ENCODE data around the gene PSMC3.

PSMC3 gene

GRCh38 chr11:47426062-47426956 lies at the start of gene PSMC3:
Gene PSMC3 (minus strand): TSS chr11:47426439. CDS start chr11:47426279, 160 bp downstream.
- Histone ChIP-seq H3K9me3 (ENCODE audit: control insufficient read depth, low read length) (no peaks in the 10 kb centered on the region), H3K27me3 (replicated peaks; ENCODE audit: control insufficient read depth, insufficient read depth, low read length) (no peaks in the 10 kb centered on the region), H3K36me3 (ENCODE audit: control insufficient read depth, insufficient read depth, low read length, severe bottlenecking) (peaks cover 32% of the 10 kb centered on the region)

DNA sequence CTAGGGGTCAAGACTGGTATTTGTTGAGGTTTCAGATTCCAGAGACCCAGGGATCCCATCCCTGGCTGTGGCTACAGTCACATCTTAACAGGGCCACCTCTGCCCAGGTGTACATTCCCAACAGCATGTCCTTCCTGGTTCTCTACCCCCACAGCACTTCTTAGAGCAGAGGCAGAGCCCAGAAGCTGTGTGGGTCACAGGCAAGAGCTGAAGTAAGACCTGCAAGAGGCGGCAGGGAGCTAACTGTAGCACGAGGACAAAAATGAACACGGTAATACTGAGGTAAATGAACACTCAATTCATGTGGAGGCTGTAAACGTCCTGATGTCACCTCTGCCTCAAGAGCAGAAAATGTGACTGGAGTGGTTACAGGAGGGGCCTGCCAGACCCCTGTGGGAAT lies 44.4 kb upstream of the PSMC3 start:
- peak overlapping the region; percentile 2 for H3K9ac ChIP-seq (ENCODE audit: low read length)
- no peaks in the 10 kb centered on the region for H3K9me3 ChIP-seq (ENCODE audit: control insufficient read depth, low read length)
- H3K36me3 ChIP-seq (ENCODE audit: control insufficient read depth, insufficient read depth, low read length, severe bottlenecking): peaks cover 63% of the 10 kb centered on the region
- H3K4me3 ChIP-seq (ENCODE audit: low read length): no peak overlapping the region
- H3K4me1 ChIP-seq (ENCODE audit: control insufficient read depth, insufficient read depth, low read length): peaks cover 89% of the 10 kb centered on the region
- no peak for DNase-seq (ENCODE audit: low read depth)
- H3K27me3 ChIP-seq (replicated peaks; ENCODE audit: control insufficient read depth, insufficient read depth, low read length): no peaks in the 10 kb centered on the region

More at GRCh38 chr11:47426062-47426956, at the start of gene PSMC3:
- Histone ChIP-seq H3K4me3 (ENCODE audit: low read length) (peak within 1 kb of the TSS; percentile 98), H3K4me1 (ENCODE audit: control insufficient read depth, insufficient read depth, low read length) (peaks cover 14% of the 10 kb centered on the region), H3K9ac (ENCODE audit: low read length) (peak within 1 kb of the TSS; percentile 98)
- peak; percentile 100 for DNase-seq (ENCODE audit: low read depth)

DNA sequence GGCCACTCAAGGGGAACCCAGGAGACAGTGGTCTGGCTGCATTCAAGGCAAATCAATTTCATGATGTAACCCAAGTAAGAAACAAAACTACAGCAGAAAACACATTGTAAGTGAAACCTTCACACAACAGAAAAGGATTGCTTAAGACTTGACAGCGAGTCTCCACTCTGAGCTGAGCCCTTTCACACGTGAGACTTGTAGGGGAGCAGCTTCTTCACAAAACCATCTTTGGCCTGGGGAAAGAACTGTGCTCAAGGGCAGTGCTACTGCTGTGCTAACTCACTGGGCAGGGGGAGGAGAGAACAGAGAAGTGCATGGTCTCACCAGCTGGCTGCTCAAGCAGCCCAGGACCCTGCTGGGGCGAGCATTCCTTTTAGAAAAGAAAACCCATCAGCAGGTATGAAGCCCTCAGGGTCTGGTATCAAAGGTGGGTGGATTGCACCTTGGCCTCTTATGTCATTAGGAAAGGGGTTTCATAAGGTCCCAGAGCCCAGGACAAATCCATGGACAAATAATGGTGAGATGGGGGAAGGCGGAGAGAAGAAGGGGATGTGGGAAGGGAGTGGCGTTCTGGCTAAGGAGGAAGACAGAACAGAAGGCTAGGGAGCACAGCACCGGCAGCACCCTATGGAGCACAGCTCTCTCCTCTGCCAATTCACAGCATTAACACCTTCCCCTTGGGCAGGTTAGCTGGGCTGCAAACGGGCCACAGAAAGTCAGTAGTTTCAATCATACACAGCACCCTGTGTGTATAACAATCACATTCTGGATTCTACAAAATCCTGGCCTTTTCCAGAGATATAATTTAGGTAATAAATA lies 43.3 kb upstream of the PSMC3 start:
- DNase-seq (ENCODE audit: low read depth): no peak
- Histone ChIP-seq H3K4me1 (ENCODE audit: control insufficient read depth, insufficient read depth, low read length) (peaks cover 89% of the 10 kb centered on the region), H3K4me3 (ENCODE audit: low read length) (peak overlapping the region; percentile 20), H3K27me3 (replicated peaks; ENCODE audit: control insufficient read depth, insufficient read depth, low read length) (no peaks in the 10 kb centered on the region), H3K9me3 (ENCODE audit: control insufficient read depth, low read length) (no peaks in the 10 kb centered on the region), H3K9ac (ENCODE audit: low read length) (peak overlapping the region; percentile 42), H3K36me3 (ENCODE audit: control insufficient read depth, insufficient read depth, low read length, severe bottlenecking) (peaks cover 52% of the 10 kb centered on the region)

GRCh38 chr11:47468598-47469214 lies 42.5 kb upstream of the PSMC3 start:
- peaks cover 51% of the 10 kb centered on the region for H3K36me3 ChIP-seq (ENCODE audit: control insufficient read depth, insufficient read depth, low read length, severe bottlenecking)
- peak overlapping the region; percentile 80 for H3K9ac ChIP-seq (ENCODE audit: low read length)
- no peak overlapping the region for H3K4me3 ChIP-seq (ENCODE audit: low read length)
- no peaks in the 10 kb centered on the region for H3K9me3 ChIP-seq (ENCODE audit: control insufficient read depth, low read length)
- DNase-seq (ENCODE audit: low read depth): no peak
- peaks cover 89% of the 10 kb centered on the region for H3K4me1 ChIP-seq (ENCODE audit: control insufficient read depth, insufficient read depth, low read length)
- no peaks in the 10 kb centered on the region for H3K27me3 ChIP-seq (replicated peaks; ENCODE audit: control insufficient read depth, insufficient read depth, low read length)

GRCh38 chr11:47467357-47467756 lies 41.1 kb upstream of the PSMC3 start:
- DNase-seq (ENCODE audit: low read depth): no peak
- Histone ChIP-seq H3K9ac (ENCODE audit: low read length) (peak overlapping the region; percentile 80), H3K36me3 (ENCODE audit: control insufficient read depth, insufficient read depth, low read length, severe bottlenecking) (peaks cover 46% of the 10 kb centered on the region), H3K27me3 (replicated peaks; ENCODE audit: control insufficient read depth, insufficient read depth, low read length) (no peaks in the 10 kb centered on the region), H3K4me1 (ENCODE audit: control insufficient read depth, insufficient read depth, low read length) (peaks cover 78% of the 10 kb centered on the region), H3K9me3 (ENCODE audit: control insufficient read depth, low read length) (no peaks in the 10 kb centered on the region), H3K4me3 (ENCODE audit: low read length) (peak overlapping the region; percentile 18)

GRCh38 chr11:47466701-47467250 lies 40.5 kb upstream of the PSMC3 start:
- peak; percentile 45 for DNase-seq (ENCODE audit: low read depth)
- Histone ChIP-seq H3K9ac (ENCODE audit: low read length) (peak overlapping the region; percentile 80), H3K9me3 (ENCODE audit: control insufficient read depth, low read length) (no peaks in the 10 kb centered on the region), H3K27me3 (replicated peaks; ENCODE audit: control insufficient read depth, insufficient read depth, low read length) (no peaks in the 10 kb centered on the region), H3K4me1 (ENCODE audit: control insufficient read depth, insufficient read depth, low read length) (peaks cover 78% of the 10 kb centered on the region), H3K36me3 (ENCODE audit: control insufficient read depth, insufficient read depth, low read length, severe bottlenecking) (peaks cover 43% of the 10 kb centered on the region), H3K4me3 (ENCODE audit: low read length) (peak overlapping the region; percentile 67)

DNA sequence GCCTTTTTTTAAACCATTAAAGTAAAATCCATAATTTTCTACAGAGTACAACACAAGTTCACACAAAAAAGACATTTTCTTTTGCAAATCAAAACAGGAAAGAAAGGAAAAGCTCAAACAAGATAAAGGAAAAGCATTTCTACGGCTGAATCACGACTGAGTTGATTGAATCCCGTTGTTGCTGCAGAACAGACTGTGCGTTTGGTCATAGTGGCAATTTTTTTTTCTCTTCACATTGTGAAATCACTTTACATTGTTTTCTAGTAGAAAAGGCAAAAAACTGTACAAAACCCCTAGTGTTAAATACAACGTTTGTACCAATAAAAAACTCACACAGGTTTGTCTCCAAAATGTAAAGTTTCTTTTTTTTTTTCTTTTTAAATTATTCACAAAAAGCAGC lies 40.0 kb upstream of the PSMC3 start:
- peak; percentile 78 for DNase-seq (ENCODE audit: low read depth)
- H3K9ac ChIP-seq (ENCODE audit: low read length): peak overlapping the region; percentile 80
- H3K4me1 ChIP-seq (ENCODE audit: control insufficient read depth, insufficient read depth, low read length): peaks cover 74% of the 10 kb centered on the region
- no peaks in the 10 kb centered on the region for H3K27me3 ChIP-seq (replicated peaks; ENCODE audit: control insufficient read depth, insufficient read depth, low read length)
- H3K9me3 ChIP-seq (ENCODE audit: control insufficient read depth, low read length): no peaks in the 10 kb centered on the region
- H3K36me3 ChIP-seq (ENCODE audit: control insufficient read depth, insufficient read depth, low read length, severe bottlenecking): peaks cover 37% of the 10 kb centered on the region
- peak overlapping the region; percentile 67 for H3K4me3 ChIP-seq (ENCODE audit: low read length)

DNA sequence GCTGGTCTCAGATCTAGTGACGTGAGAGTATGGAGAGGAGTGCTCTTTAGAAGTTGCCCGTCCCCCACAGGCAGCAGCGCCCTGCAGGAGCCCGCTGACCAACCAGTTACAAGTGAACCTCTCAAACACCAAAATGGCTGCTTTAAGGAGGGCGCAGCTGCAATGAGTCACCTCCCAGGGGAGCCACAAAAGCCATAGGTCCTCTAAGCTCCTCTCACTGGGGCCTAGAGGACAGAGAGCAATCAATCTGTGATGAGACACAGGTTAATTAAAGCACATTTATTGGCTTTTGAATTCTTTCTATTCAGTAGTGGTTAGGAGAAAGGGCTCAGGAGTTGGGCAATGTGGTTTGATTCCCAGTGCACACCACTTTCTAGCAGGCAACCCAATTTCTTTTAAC lies 38.2 kb upstream of the PSMC3 start:
- Histone ChIP-seq H3K9ac (ENCODE audit: low read length) (no peak overlapping the region), H3K4me3 (ENCODE audit: low read length) (no peak overlapping the region), H3K4me1 (ENCODE audit: control insufficient read depth, insufficient read depth, low read length) (peaks cover 66% of the 10 kb centered on the region), H3K9me3 (ENCODE audit: control insufficient read depth, low read length) (no peaks in the 10 kb centered on the region), H3K27me3 (replicated peaks; ENCODE audit: control insufficient read depth, insufficient read depth, low read length) (no peaks in the 10 kb centered on the region), H3K36me3 (ENCODE audit: control insufficient read depth, insufficient read depth, low read length, severe bottlenecking) (peaks cover 22% of the 10 kb centered on the region)
- no peak for DNase-seq (ENCODE audit: low read depth)

GRCh38 chr11:47461876-47462275 lies 35.6 kb upstream of the PSMC3 start:
- Histone ChIP-seq H3K36me3 (ENCODE audit: control insufficient read depth, insufficient read depth, low read length, severe bottlenecking) (peaks cover 19% of the 10 kb centered on the region), H3K27me3 (replicated peaks; ENCODE audit: control insufficient read depth, insufficient read depth, low read length) (no peaks in the 10 kb centered on the region), H3K4me1 (ENCODE audit: control insufficient read depth, insufficient read depth, low read length) (peaks cover 40% of the 10 kb centered on the region), H3K4me3 (ENCODE audit: low read length) (no peak overlapping the region), H3K9me3 (ENCODE audit: control insufficient read depth, low read length) (no peaks in the 10 kb centered on the region), H3K9ac (ENCODE audit: low read length) (no peak overlapping the region)
- no peak for DNase-seq (ENCODE audit: low read depth)

- Histone ChIP-seq H3K36me3 (ENCODE audit: control insufficient read depth, insufficient read depth, low read length, severe bottlenecking) (peaks cover 19% of the 10 kb centered on the region), H3K9ac (ENCODE audit: low read length) (no peak overlapping the region), H3K27me3 (replicated peaks; ENCODE audit: control insufficient read depth, insufficient read depth, low read length) (no peaks in the 10 kb centered on the region), H3K4me3 (ENCODE audit: low read length) (no peak overlapping the region), H3K4me1 (ENCODE audit: control insufficient read depth, insufficient read depth, low read length) (peaks cover 30% of the 10 kb centered on the region), H3K9me3 (ENCODE audit: control insufficient read depth, low read length) (no peaks in the 10 kb centered on the region)
- no peak for DNase-seq (ENCODE audit: low read depth)
Observed at GRCh38 chr11:47460571-47461235, 34.5 kb upstream of the PSMC3 start.

All from adipocyte (in vitro differentiated cells).